ENCODE data around the gene TMEM18. TPM values are rescaled to one million over a fixed set of nuclear protein-coding genes. Genes with fewer than 3 reads are reported as not detected.

TMEM18 gene
- total RNA-seq, 4 donors from 2014 or later = 11.0 to 31.0 (median 14.5) TPM

- Histone ChIP-seq H3K4me3 (no peak overlapping the region), H3K27me3 (no peaks in the 10 kb centered on the region), H3K4me1 (no peaks in the 10 kb centered on the region), H3K9me3 (no peaks in the 10 kb centered on the region), H3K27ac (no peak overlapping the region), H3K36me3 (no peaks in the 10 kb centered on the region)
- DNase-seq = no peak
- TF ChIP-seq POLR2AphosphoS5 (IDR thresholded peaks at IDR 0.05) (no peak), EP300 (IDR thresholded peaks at IDR 0.05; ENCODE audit: low read depth) (no peak), POLR2A (IDR thresholded peaks at IDR 0.05) (no peak)
- TF ChIP-seq, protein P1, sequence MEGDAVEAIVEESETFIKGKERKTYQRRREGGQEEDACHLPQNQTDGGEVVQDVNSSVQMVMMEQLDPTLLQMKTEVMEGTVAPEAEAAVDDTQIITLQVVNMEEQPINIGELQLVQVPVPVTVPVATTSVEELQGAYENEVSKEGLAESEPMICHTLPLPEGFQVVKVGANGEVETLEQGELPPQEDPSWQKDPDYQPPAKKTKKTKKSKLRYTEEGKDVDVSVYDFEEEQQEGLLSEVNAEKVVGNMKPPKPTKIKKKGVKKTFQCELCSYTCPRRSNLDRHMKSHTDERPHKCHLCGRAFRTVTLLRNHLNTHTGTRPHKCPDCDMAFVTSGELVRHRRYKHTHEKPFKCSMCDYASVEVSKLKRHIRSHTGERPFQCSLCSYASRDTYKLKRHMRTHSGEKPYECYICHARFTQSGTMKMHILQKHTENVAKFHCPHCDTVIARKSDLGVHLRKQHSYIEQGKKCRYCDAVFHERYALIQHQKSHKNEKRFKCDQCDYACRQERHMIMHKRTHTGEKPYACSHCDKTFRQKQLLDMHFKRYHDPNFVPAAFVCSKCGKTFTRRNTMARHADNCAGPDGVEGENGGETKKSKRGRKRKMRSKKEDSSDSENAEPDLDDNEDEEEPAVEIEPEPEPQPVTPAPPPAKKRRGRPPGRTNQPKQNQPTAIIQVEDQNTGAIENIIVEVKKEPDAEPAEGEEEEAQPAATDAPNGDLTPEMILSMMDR (IDR thresholded peaks at IDR 0.05) = no peak
- in situ Hi-C loops (cut with MboI; ENCODE audit: low pct_ligation_motif_present in 1 of 4, low pct_unique_long_range_greater_than_20kb in 1 of 4, low sequenced_read_pairs in 3 of 4) = no loop called here
- intact Hi-C loops (cut with DNase I; ENCODE audit: low total_unique reads) = no loop called here
- 89 to 90% methylated on average over 5 to 13 of the region's 13 CpGs for WGBS, 2 donors (ENCODE audit: low coverage in 1 of 2)
Measured at GRCh38 chr2:623130-623922, 53.9 kb downstream of the TMEM18 start.

- WGBS, 2 donors (ENCODE audit: low coverage in 1 of 2) = 82 to 86% methylated on average over 10 of the region's 10 CpGs
- intact Hi-C loops (cut with DNase I; ENCODE audit: low total_unique reads) (no loop called here), in situ Hi-C loops (cut with MboI; ENCODE audit: low pct_ligation_motif_present in 1 of 4, low pct_unique_long_range_greater_than_20kb in 1 of 4, low sequenced_read_pairs in 3 of 4) (no loop called here)
- Histone ChIP-seq H3K36me3 (no peaks in the 10 kb centered on the region), H3K4me1 (no peaks in the 10 kb centered on the region), H3K27me3 (no peaks in the 10 kb centered on the region), H3K9me3 (no peaks in the 10 kb centered on the region), H3K4me3 (no peak overlapping the region), H3K27ac (no peak overlapping the region)
- DNase-seq = no peak
- no peak for TF ChIP-seq POLR2A (IDR thresholded peaks at IDR 0.05)
- TF ChIP-seq, protein P1 (IDR thresholded peaks at IDR 0.05) = no peak
Measured at GRCh38 chr2:622357-622756, 54.8 kb downstream of the TMEM18 start.

- H3K27ac ChIP-seq = no peak overlapping the region
- no peaks in the 10 kb centered on the region for H3K27me3 ChIP-seq
- no peaks in the 10 kb centered on the region for H3K9me3 ChIP-seq
- TF ChIP-seq POLR2A (IDR thresholded peaks at IDR 0.05) (no peak), POLR2AphosphoS5 (IDR thresholded peaks at IDR 0.05) (no peak), EP300 (IDR thresholded peaks at IDR 0.05; ENCODE audit: low read depth) (no peak)
- TF ChIP-seq, protein P1 (IDR thresholded peaks at IDR 0.05) = no peak
- in situ Hi-C loops (cut with MboI; ENCODE audit: low pct_ligation_motif_present in 1 of 4, low pct_unique_long_range_greater_than_20kb in 1 of 4, low sequenced_read_pairs in 3 of 4) (no loop called here), intact Hi-C loops (cut with DNase I; ENCODE audit: low total_unique reads) (no loop called here)
- H3K4me1 ChIP-seq = no peaks in the 10 kb centered on the region
- H3K36me3 ChIP-seq = no peaks in the 10 kb centered on the region
- WGBS, 2 donors (ENCODE audit: low coverage in 1 of 2) = 90% methylated on average over 44 of the region's 45 CpGs; no CpG with 5 or more reads in 1 of the 2 donors
- DNase-seq = no peak
- no peak overlapping the region for H3K4me3 ChIP-seq
Measured at GRCh38 chr2:621303-622099, 55.7 kb downstream of the TMEM18 start.

- 94 to 95% methylated on average over 3 to 58 of the region's 58 CpGs for WGBS, 2 donors (ENCODE audit: low coverage in 1 of 2)
- Histone ChIP-seq H3K4me1 (no peaks in the 10 kb centered on the region), H3K27ac (no peak overlapping the region), H3K36me3 (no peaks in the 10 kb centered on the region), H3K9me3 (no peaks in the 10 kb centered on the region), H3K27me3 (no peaks in the 10 kb centered on the region), H3K4me3 (no peak overlapping the region)
- TF ChIP-seq POLR2A (IDR thresholded peaks at IDR 0.05) (no peak), POLR2AphosphoS5 (IDR thresholded peaks at IDR 0.05) (no peak), EP300 (IDR thresholded peaks at IDR 0.05; ENCODE audit: low read depth) (no peak)
- TF ChIP-seq, protein P1 (IDR thresholded peaks at IDR 0.05) = no peak
- DNase-seq = no peak
- in situ Hi-C loops (cut with MboI; ENCODE audit: low pct_ligation_motif_present in 1 of 4, low pct_unique_long_range_greater_than_20kb in 1 of 4, low sequenced_read_pairs in 3 of 4) = no loop called here
- intact Hi-C loops (cut with DNase I; ENCODE audit: low total_unique reads) = no loop called here
Measured at GRCh38 chr2:620471-621302, 56.5 kb downstream of the TMEM18 start.

All from transverse colon (tissue), 4 donors.